ENCODE data around the gene GNG13. TPM values are rescaled to one million over a fixed set of nuclear protein-coding genes. Genes with fewer than 3 reads are reported as not detected.

Gene GNG13
- total RNA-seq, 2 experiments from 2014 or later = not detected

DNA sequence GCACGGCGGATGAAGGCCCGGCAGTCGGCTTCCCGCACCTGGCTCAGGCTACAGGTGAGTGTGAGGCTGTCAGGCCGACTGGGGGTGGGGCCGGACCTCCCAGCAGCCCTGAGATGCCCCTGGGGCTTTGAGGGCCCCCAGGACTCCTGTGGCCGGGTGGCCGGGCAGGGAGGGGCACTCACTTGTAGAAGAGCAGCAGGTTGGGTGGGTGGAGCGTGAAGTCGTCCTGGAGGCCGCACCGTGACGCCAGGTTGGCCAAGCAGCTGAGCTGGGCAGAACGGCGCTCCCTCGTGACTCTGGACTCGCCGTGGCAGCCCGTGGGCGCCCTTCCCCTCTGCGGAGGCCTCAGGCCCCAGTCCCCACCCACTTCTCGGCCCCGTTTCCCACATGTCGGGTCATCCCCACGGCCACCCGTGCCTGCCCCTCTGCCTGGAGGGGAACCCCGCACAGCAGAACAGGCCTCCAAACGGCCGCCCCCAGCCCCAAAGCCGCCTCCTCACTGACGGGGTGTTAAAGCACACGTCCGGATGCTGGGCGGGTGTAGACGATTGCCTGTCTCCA lies 25.2 kb downstream of the GNG13 start:
- TF ChIP-seq CTCF (IDR thresholded peaks at IDR 0.05) = no peak
- ChIA-PET CTCF (no interaction called here), POLR2A (no interaction called here)
- peaks cover 4% of the 10 kb centered on the region for H3K27me3 Mint-ChIP-seq
- no peaks in the 10 kb centered on the region for H3K36me3 Mint-ChIP-seq (ENCODE audit: low read depth)
- H3K4me3 Mint-ChIP-seq = no peak overlapping the region
- intact Hi-C loops (cut with micrococcal nuclease) = no loop called here
- no peak overlapping the region for H3K27ac Mint-ChIP-seq
- H3K4me1 Mint-ChIP-seq (ENCODE audit: low read depth) = no peaks in the 10 kb centered on the region
- DNase-seq = no peak
- no peak for ATAC-seq
- no peaks in the 10 kb centered on the region for H3K9me3 Mint-ChIP-seq

DNA sequence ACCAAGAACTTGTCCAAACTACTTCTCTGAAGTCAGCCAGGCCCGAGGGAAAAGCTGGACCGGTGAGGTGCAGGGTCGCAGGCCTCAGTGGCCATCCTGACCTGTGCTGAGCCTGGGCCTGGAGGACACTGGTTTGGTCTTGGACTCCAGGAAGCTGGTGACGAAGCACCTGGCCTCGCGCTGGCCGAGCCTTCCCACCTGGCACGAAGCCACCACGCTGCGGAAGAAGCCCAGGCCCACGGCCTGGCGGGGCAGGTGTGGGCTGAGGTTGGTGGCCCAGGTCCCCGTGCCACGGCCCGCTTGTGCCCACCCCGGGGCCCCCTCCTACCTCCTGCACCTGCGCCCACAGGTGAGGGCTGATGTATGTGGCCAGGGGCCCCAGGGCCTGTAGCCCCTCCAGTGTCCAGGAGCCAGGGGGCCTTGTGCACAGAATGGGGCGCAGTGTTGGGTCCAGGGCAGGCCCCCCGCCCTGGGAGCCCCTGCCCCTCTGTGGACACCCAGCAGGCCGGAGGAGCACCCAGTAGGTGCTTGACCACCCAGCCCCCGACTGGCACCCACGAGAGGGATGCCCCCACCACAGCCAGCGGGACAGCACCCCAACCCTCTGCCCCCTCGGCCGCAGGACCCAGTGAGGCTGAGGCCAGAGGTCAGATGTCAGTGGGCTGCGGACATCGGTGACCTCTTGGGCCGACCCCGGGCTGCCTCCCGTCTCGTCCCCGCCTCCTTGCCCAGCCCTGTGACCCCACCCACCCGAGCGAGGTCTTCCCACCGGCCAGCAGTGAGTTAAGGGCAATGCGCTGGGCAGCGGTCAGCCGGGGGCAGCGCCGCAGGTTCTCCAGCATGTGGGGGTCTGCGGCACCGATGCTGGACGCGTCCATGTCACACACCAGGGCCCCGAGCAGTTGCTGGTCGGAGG lies 26.2 kb downstream of the GNG13 start:
- ChIA-PET CTCF (no interaction called here), POLR2A (no interaction called here)
- no peak overlapping the region for H3K4me3 Mint-ChIP-seq
- H3K9me3 Mint-ChIP-seq = no peaks in the 10 kb centered on the region
- no peak overlapping the region for H3K27ac Mint-ChIP-seq
- no peak for DNase-seq
- intact Hi-C loops (cut with micrococcal nuclease) = no loop called here
- peaks cover 4% of the 10 kb centered on the region for H3K27me3 Mint-ChIP-seq
- TF ChIP-seq CTCF (IDR thresholded peaks at IDR 0.05) = no peak
- no peak for ATAC-seq
- no peaks in the 10 kb centered on the region for H3K4me1 Mint-ChIP-seq (ENCODE audit: low read depth)
- no peaks in the 10 kb centered on the region for H3K36me3 Mint-ChIP-seq (ENCODE audit: low read depth)

DNA sequence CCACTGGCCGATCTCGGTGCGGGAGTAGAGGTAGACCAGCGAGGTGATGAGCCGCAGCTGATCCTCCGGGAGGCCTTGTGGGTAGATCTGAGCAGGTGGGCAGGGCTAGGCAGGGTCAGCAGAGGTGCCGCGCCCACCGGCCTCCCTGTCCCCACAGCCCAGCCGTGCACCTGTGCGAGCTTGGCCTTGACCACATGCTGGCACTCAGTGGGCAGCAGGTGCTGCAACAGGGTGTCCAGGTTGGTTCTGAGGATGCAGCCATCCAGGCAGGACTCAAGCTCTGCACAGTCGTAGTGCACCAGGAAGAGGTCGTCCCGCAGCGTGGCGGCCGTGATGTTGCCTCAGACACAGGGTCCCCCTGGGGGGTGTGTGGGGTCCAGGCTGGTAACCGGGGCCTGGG lies 27.6 kb downstream of the GNG13 start:
- intact Hi-C loops (cut with micrococcal nuclease) = no loop called here
- H3K36me3 Mint-ChIP-seq (ENCODE audit: low read depth) = no peaks in the 10 kb centered on the region
- no peaks in the 10 kb centered on the region for H3K9me3 Mint-ChIP-seq
- CTCF ChIA-PET = no interaction called here
- H3K4me1 Mint-ChIP-seq (ENCODE audit: low read depth) = no peaks in the 10 kb centered on the region
- peaks cover 4% of the 10 kb centered on the region for H3K27me3 Mint-ChIP-seq
- no peak for DNase-seq
- no peak overlapping the region for H3K4me3 Mint-ChIP-seq
- H3K27ac Mint-ChIP-seq = no peak overlapping the region
- no peak for TF ChIP-seq CTCF (IDR thresholded peaks at IDR 0.05)
- POLR2A ChIA-PET = interaction anchor here (0.6 kb wide), 1 partner anchor 520 kb away, joined by 3 read pairs; no protein-coding TSS in a partner anchor
- ATAC-seq = no peak

DNA sequence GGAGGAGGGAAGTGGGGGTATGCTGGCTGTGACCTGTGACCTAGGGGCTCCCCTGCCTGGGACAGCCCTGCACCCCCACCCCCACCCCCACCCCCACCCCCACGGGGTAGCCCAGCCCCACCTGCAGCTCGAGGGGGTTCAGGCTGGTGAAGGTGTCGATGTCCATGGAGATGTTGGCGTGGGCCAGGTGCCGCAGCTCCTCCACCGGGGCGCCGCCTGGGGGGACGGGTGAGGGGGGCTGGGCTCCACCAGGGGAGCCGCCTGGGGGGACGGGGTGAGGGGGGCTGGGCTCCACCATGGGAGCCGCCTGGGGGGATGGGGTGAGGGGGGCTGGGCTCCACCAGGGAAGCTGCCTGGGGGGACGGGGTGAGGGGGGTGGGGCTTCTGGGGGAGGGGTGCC lies 30.1 kb downstream of the GNG13 start:
- Mint-ChIP-seq H3K36me3 (ENCODE audit: low read depth) (no peaks in the 10 kb centered on the region), H3K4me3 (no peak overlapping the region), H3K27me3 (no peaks in the 10 kb centered on the region), H3K27ac (no peak overlapping the region), H3K4me1 (ENCODE audit: low read depth) (no peaks in the 10 kb centered on the region), H3K9me3 (no peaks in the 10 kb centered on the region)
- DNase-seq (no peak), ATAC-seq (no peak)
- intact Hi-C loops (cut with micrococcal nuclease) = no loop called here
- ChIA-PET CTCF (interaction anchor here (1.3 kb wide), 1 partner anchor 58 kb away, joined by 4 read pairs; no protein-coding TSS in a partner anchor), POLR2A (interaction anchor here (0.9 kb wide), 1 partner anchor 57 kb away, joined by 3 read pairs; no protein-coding TSS in a partner anchor)
- no peak for TF ChIP-seq CTCF (IDR thresholded peaks at IDR 0.05)

- DNase-seq = no peak
These were observed 30.6 kb downstream of the GNG13 start for GRCh38 chr16:769934-770333.

More at GRCh38 chr16:769934-770333, 30.6 kb downstream of the GNG13 start:
- ATAC-seq = no peak
- H3K4me3 Mint-ChIP-seq = no peak overlapping the region
- ChIA-PET CTCF (interaction anchor here (1.3 kb wide), 1 partner anchor 58 kb away, joined by 4 read pairs; no protein-coding TSS in a partner anchor), POLR2A (interaction anchor here (0.9 kb wide), 1 partner anchor 57 kb away, joined by 3 read pairs; no protein-coding TSS in a partner anchor)
- H3K4me1 Mint-ChIP-seq (ENCODE audit: low read depth) = no peaks in the 10 kb centered on the region
- TF ChIP-seq CTCF (IDR thresholded peaks at IDR 0.05) = no peak
- H3K27me3 Mint-ChIP-seq = no peaks in the 10 kb centered on the region
- intact Hi-C loops (cut with micrococcal nuclease) = no loop called here
- H3K27ac Mint-ChIP-seq = no peak overlapping the region
- H3K9me3 Mint-ChIP-seq = no peaks in the 10 kb centered on the region
- no peaks in the 10 kb centered on the region for H3K36me3 Mint-ChIP-seq (ENCODE audit: low read depth)
